Activated naive CD8-positive, alpha-beta T cell treated with anti-CD3 and anti-CD28 coated beads for 36 hours (primary cell): ENCODE measurements around the gene TULP4. TPM values are rescaled to one million over a fixed set of nuclear protein-coding genes. Genes with fewer than 3 reads are reported as not detected.
"Not testable (repeated sequence)": the region's sequence is repeated elsewhere in the genome, so short reads cannot be mapped to it uniquely, and the experiment has no call there.

Source experiments
- DNase-seq: peaks from one replicate; pipeline ENCODE4 v3.0.0; 2021
- H3K27ac Mint-ChIP-seq: one replicate; pipeline ENCODE4 v1.8.0; 2022; ENCODE audit warnings: mild to moderate bottlenecking, moderate library complexity, mixed read lengths
- H3K27me3 Mint-ChIP-seq: one replicate; pipeline ENCODE4 v1.8.0; 2022; ENCODE audit warnings: mild to moderate bottlenecking, mixed read lengths
- H3K36me3 Mint-ChIP-seq: one replicate; pipeline ENCODE4 v1.8.0; 2021; ENCODE audit warnings: mild to moderate bottlenecking, mixed read lengths
- H3K4me1 Mint-ChIP-seq: one replicate; pipeline ENCODE4 v1.8.0; 2021; ENCODE audit warnings: mixed read lengths
- H3K4me3 Mint-ChIP-seq: one replicate; pipeline ENCODE4 v1.8.0; 2022; ENCODE audit warnings: mild to moderate bottlenecking, moderate library complexity, mixed read lengths
- H3K9me3 Mint-ChIP-seq: one replicate; pipeline ENCODE4 v1.8.0; 2022; ENCODE audit warnings: mixed read lengths
- total RNA-seq, 2 experiments: library from RNA; stranded (reverse); gene quantifications; one replicate each; pipeline ENCODE4 v1.2.3, GENCODE V29; 2021

The TULP4 gene
- total RNA-seq, 2 experiments from 2014 or later = 17.0 TPM

- no peak for DNase-seq
- no peaks in the 10 kb centered on the region for H3K9me3 Mint-ChIP-seq
- H3K27me3 Mint-ChIP-seq = no peaks in the 10 kb centered on the region
- H3K27ac Mint-ChIP-seq = no peak overlapping the region
- peaks cover 2% of the 10 kb centered on the region for H3K4me1 Mint-ChIP-seq
- H3K4me3 Mint-ChIP-seq = no peak overlapping the region
- H3K36me3 Mint-ChIP-seq = peaks cover 5% of the 10 kb centered on the region
Observed at GRCh38 chr6:158457616-158458278, 145.5 kb downstream of the TULP4 start.

DNA sequence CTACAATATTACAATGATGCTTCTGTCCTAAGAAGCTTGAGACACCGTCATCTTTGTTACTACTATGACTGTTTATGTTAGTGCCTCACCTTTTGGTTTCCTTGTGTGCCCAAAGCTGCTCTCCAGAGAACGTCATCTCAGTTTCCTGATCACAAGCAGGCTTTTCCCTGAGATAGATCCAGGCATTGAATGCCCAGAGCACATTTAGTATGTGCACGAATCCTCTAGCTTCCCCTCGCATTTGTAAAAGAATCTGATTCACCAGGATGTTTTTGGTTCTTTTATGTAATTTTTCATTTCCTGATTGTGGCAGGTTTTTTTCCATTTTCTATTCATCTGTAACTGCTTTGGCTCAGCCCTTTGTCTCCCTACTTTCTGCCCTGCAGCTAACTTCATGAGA, 147.5 kb downstream of the TULP4 start:
- DNase-seq = no peak
- H3K4me3 Mint-ChIP-seq = no peak overlapping the region
- H3K27ac Mint-ChIP-seq = no peak overlapping the region
- H3K36me3 Mint-ChIP-seq = peaks cover 18% of the 10 kb centered on the region
- H3K9me3 Mint-ChIP-seq = no peaks in the 10 kb centered on the region
- H3K4me1 Mint-ChIP-seq = peaks cover 2% of the 10 kb centered on the region
- H3K27me3 Mint-ChIP-seq = no peaks in the 10 kb centered on the region

- Mint-ChIP-seq H3K4me1 (peaks cover 2% of the 10 kb centered on the region), H3K4me3 (no peak overlapping the region), H3K36me3 (peaks cover 18% of the 10 kb centered on the region), H3K27me3 (no peaks in the 10 kb centered on the region), H3K9me3 (no peaks in the 10 kb centered on the region), H3K27ac (no peak overlapping the region)
- DNase-seq = no peak
Observed at GRCh38 chr6:158460602-158461169, 148.4 kb downstream of the TULP4 start.

- peaks cover 18% of the 10 kb centered on the region for H3K36me3 Mint-ChIP-seq
- H3K9me3 Mint-ChIP-seq = no peaks in the 10 kb centered on the region
- H3K4me3 Mint-ChIP-seq = no peak overlapping the region
- no peak for DNase-seq
- no peak overlapping the region for H3K27ac Mint-ChIP-seq
- peaks cover 2% of the 10 kb centered on the region for H3K4me1 Mint-ChIP-seq
- H3K27me3 Mint-ChIP-seq = no peaks in the 10 kb centered on the region
Observed at GRCh38 chr6:158461954-158462353, 149.7 kb downstream of the TULP4 start.

GRCh38 chr6:158464483-158464882, 152.2 kb downstream of the TULP4 start:
- H3K27ac Mint-ChIP-seq = no peak overlapping the region
- no peak for DNase-seq
- H3K4me1 Mint-ChIP-seq = peaks cover 2% of the 10 kb centered on the region
- peaks cover 18% of the 10 kb centered on the region for H3K36me3 Mint-ChIP-seq
- H3K27me3 Mint-ChIP-seq = no peaks in the 10 kb centered on the region
- no peak overlapping the region for H3K4me3 Mint-ChIP-seq
- H3K9me3 Mint-ChIP-seq = no peaks in the 10 kb centered on the region

DNA sequence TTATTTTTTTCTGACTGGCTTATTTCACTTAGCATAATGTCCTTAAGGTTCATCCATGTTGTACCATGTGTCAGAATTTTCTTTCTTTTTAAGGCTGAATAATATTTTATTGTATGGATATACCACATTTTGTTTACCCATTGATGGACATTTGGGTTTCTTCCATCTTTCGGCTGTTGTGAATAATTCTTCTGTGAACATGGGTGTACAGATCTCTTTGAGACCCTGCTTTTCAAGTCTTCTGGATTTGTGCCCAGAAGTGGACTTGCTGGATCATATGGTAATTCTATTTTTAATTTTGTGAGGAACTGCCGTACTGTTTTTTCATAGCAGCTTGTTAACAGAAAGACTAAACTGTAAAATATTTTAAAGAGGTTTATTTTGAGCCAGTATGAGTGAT, 153.0 kb downstream of the TULP4 start:
- H3K27me3 Mint-ChIP-seq = no peaks in the 10 kb centered on the region
- DNase-seq = no peak
- H3K27ac Mint-ChIP-seq = no peak overlapping the region
- no peaks in the 10 kb centered on the region for H3K9me3 Mint-ChIP-seq
- no peak overlapping the region for H3K4me3 Mint-ChIP-seq
- H3K36me3 Mint-ChIP-seq = peaks cover 18% of the 10 kb centered on the region
- H3K4me1 Mint-ChIP-seq = no peaks in the 10 kb centered on the region

DNA sequence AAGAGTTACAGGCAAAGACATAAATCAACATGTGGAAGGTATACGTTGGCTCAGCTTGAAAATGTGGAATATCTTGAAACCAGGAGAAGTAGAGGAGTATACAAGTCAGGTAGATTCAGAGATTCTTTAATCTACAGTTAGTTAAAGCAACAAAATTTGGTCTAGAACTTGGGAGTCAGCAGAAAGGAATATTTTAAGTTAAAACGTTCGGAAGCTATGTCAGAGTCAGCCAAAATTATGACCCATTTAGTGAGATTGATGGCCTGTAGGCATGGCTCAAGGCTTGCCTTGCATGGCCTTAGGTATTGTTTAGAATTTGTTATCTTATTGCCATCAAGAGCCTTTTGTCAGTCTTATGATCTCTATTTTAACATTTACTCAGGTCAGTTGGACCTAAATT, 153.5 kb downstream of the TULP4 start:
- Mint-ChIP-seq H3K27me3 (no peaks in the 10 kb centered on the region), H3K9me3 (no peaks in the 10 kb centered on the region), H3K36me3 (peaks cover 18% of the 10 kb centered on the region), H3K27ac (no peak overlapping the region), H3K4me1 (no peaks in the 10 kb centered on the region), H3K4me3 (no peak overlapping the region)
- DNase-seq = no peak

- Mint-ChIP-seq H3K36me3 (peaks cover 15% of the 10 kb centered on the region), H3K9me3 (no peaks in the 10 kb centered on the region), H3K4me3 (no peak overlapping the region), H3K27ac (no peak overlapping the region), H3K4me1 (no peaks in the 10 kb centered on the region), H3K27me3 (no peaks in the 10 kb centered on the region)
- DNase-seq = no peak
Observed at GRCh38 chr6:158467923-158468322, 155.7 kb downstream of the TULP4 start.

GRCh38 chr6:158468666-158469065, 156.4 kb downstream of the TULP4 start:
- H3K36me3 Mint-ChIP-seq = peaks cover 11% of the 10 kb centered on the region
- no peaks in the 10 kb centered on the region for H3K9me3 Mint-ChIP-seq
- no peaks in the 10 kb centered on the region for H3K27me3 Mint-ChIP-seq
- no peak for DNase-seq
- no peak overlapping the region for H3K4me3 Mint-ChIP-seq
- H3K4me1 Mint-ChIP-seq = no peaks in the 10 kb centered on the region
- H3K27ac Mint-ChIP-seq = no peak overlapping the region

- not testable (repeated sequence) for H3K27ac Mint-ChIP-seq, H3K36me3 Mint-ChIP-seq, DNase-seq, H3K27me3 Mint-ChIP-seq, H3K4me1 Mint-ChIP-seq, H3K9me3 Mint-ChIP-seq, H3K4me3 Mint-ChIP-seq
Observed at GRCh38 chr6:158470023-158470422, 157.8 kb downstream of the TULP4 start.

DNA sequence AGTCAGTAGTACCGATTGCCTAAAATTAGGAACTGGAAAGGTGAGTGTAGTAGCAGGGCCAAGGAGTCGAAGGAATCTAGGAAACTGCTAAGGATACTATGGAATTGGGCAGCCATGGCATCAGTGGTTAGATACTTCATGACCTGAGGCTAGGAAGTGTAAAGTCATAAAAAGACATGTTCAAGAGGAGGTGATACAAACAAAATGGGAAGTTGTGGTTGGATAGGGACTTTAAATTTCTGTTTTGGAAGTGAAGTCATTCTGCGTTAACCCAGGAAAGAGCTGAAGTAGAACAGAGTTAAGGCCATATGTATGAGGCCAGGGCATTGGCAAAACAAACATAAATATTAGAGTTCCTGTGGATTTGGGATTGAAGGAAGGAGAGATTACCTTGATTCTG, 159.1 kb downstream of the TULP4 start:
- peaks cover 4% of the 10 kb centered on the region for H3K36me3 Mint-ChIP-seq
- no peak overlapping the region for H3K27ac Mint-ChIP-seq
- no peaks in the 10 kb centered on the region for H3K27me3 Mint-ChIP-seq
- DNase-seq = no peak
- H3K4me1 Mint-ChIP-seq = no peaks in the 10 kb centered on the region
- no peaks in the 10 kb centered on the region for H3K9me3 Mint-ChIP-seq
- no peak overlapping the region for H3K4me3 Mint-ChIP-seq

- no peak for DNase-seq
- Mint-ChIP-seq H3K9me3 (no peaks in the 10 kb centered on the region), H3K4me1 (no peaks in the 10 kb centered on the region), H3K36me3 (peaks cover 13% of the 10 kb centered on the region), H3K4me3 (no peak overlapping the region), H3K27ac (no peak overlapping the region), H3K27me3 (no peaks in the 10 kb centered on the region)
Observed at GRCh38 chr6:158472447-158472846, 160.2 kb downstream of the TULP4 start.

DNA sequence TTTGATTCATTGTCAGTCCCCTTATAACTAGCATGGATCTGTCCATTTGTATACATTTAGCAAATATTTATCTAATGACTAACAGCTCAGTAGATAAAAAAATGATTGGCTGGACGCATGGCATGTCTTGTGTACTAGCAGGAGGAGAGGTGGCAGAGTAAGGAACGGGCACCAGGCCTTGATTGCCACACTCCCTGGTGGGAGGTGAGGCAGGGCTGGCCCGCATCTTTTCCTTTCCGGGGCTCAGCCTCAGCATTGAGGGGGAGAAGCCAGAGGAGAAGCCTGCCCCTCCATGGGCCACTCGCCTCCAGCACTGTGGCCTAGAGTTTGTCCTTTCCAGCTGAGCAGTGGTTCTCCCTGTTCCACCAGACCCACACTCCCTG, 162.7 kb downstream of the TULP4 start:
- no peak overlapping the region for H3K27ac Mint-ChIP-seq
- peaks cover 14% of the 10 kb centered on the region for H3K36me3 Mint-ChIP-seq
- H3K27me3 Mint-ChIP-seq = no peaks in the 10 kb centered on the region
- H3K4me3 Mint-ChIP-seq = no peak overlapping the region
- H3K4me1 Mint-ChIP-seq = no peaks in the 10 kb centered on the region
- no peak for DNase-seq
- no peaks in the 10 kb centered on the region for H3K9me3 Mint-ChIP-seq

GRCh38 chr6:158475344-158476302, 163.4 kb downstream of the TULP4 start:
- Mint-ChIP-seq H3K36me3 (peaks cover 12% of the 10 kb centered on the region), H3K27ac (no peak overlapping the region), H3K4me3 (no peak overlapping the region), H3K4me1 (no peaks in the 10 kb centered on the region), H3K9me3 (no peaks in the 10 kb centered on the region), H3K27me3 (no peaks in the 10 kb centered on the region)
- DNase-seq = no peak

GRCh38 chr6:158476389-158476788, 164.1 kb downstream of the TULP4 start:
- peaks cover 12% of the 10 kb centered on the region for H3K36me3 Mint-ChIP-seq
- H3K4me1 Mint-ChIP-seq = no peaks in the 10 kb centered on the region
- no peak overlapping the region for H3K27ac Mint-ChIP-seq
- H3K27me3 Mint-ChIP-seq = no peaks in the 10 kb centered on the region
- H3K9me3 Mint-ChIP-seq = no peaks in the 10 kb centered on the region
- no peak for DNase-seq
- H3K4me3 Mint-ChIP-seq = no peak overlapping the region
